ENCODE results near the gene SAG.

DNA sequence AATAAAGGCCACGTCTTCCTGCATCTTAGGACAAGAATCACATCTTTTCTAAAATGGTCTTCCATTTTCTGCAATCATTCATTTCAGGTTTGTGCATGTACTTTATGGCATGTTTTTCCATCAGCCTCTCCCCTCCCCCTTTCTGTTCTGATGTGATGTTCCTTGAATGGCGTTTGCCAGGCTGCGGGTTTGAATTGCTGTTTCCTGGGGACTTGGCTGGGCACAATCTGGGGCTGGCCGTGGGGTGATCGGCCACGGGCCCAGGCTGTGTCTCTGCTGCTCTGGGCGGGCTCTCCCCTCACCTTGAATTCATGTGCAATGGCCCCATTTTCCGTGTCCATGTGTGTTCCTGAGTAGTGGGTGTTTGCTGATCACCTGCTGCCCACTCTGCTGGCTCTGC lies 61.8 kb downstream of the SAG start:
- no peak for TF ChIP-seq POLR2A (IDR thresholded peaks at IDR 0.05; ENCODE audit: low read depth, low read length)
- TF ChIP-seq POLR2AphosphoS5 (IDR thresholded peaks at IDR 0.05; ENCODE audit: low read depth, low read length) = no peak
